SK-N-SH (cell line): ENCODE measurements around the gene FICD. TPM values are rescaled to one million over a fixed set of nuclear protein-coding genes. Genes with fewer than 3 reads are reported as not detected.

Experiments used
- CTCF ChIA-PET: fragments of 300-600, 350-600 bp; formaldehyde crosslinking; extraction: SDS; loops from one replicate; lab custom pipeline; 2021; lab: Yijun Ruan, JAX
- POLR2A ChIA-PET: fragments of 350-600 bp; sonication (Branson Sonifier 250); formaldehyde crosslinking; extraction: SDS; loops from one replicate; lab custom pipeline; 2020; ENCODE audit warnings: antibody characterized with exemption, inconsistent platforms; lab: Yijun Ruan, JAX
- DNase-seq: peaks from one replicate; pipeline ENCODE4 v3.0.0; 2012
- H2AFZ ChIP-seq: fragments of 200-600 bp; sonication (generic); 2 replicates; pipeline ENCODE4 v1.8.1; 2016; ENCODE audit warnings: antibody characterized with exemption, mild to moderate bottlenecking, low read depth
- H3F3A ChIP-seq: fragments of 200-600 bp; sonication (generic); replicated peaks from 2 replicates; pipeline ENCODE3; 2016; ENCODE audit warnings: antibody characterized with exemption, mild to moderate bottlenecking; ENCODE audit not compliant: insufficient read depth
- H3K27ac ChIP-seq, 2 experiments: fragments of 200-500 bp in 1 of 2; fragments of 200-600 bp in 1 of 2; sonication (Bioruptor generic) in 1 of 2; sonication (generic), shearing (Covaris generic) in 1 of 2; 2 replicates each; pipeline versions ENCODE4 v1.5.1 to v1.6.1; 2014 to 2016; ENCODE audit warnings: low read depth in 2 of 2, inconsistent platforms in 1 of 2, low read length in 1 of 2, mild to moderate bottlenecking in 1 of 2, mixed read lengths in 1 of 2
- H3K27me3 ChIP-seq: fragments of 200-600 bp; sonication (generic), shearing (Covaris generic); 2 replicates; pipeline ENCODE4 v1.6.1; 2016; ENCODE audit warnings: mixed run types; ENCODE audit not compliant: insufficient read depth
- H3K36me3 ChIP-seq, 2 experiments: fragments of 200-500 bp in 1 of 2; fragments of 200-600 bp in 1 of 2; sonication (Bioruptor generic) in 1 of 2; sonication (generic) in 1 of 2; replicated peaks in 1 of 2; 2 replicates each; pipeline versions ENCODE3 to v1.5.1; 2014 to 2016; ENCODE audit warnings: low read length in 1 of 2, mild to moderate bottlenecking in 1 of 2; ENCODE audit not compliant: insufficient read depth in 2 of 2, control insufficient read depth in 1 of 2
- H3K4me1 ChIP-seq, 2 experiments: fragments of 200-500 bp in 1 of 2; fragments of 200-600 bp in 1 of 2; sonication (Bioruptor generic) in 1 of 2; sonication (generic), shearing (Covaris generic) in 1 of 2; 2 replicates each; pipeline versions ENCODE4 v1.5.1 to v1.6.1; 2014 to 2016; ENCODE audit warnings: low read depth in 1 of 2, low read length in 1 of 2, mixed run types in 1 of 2; ENCODE audit not compliant: insufficient read depth in 2 of 2, control insufficient read depth in 1 of 2
- H3K4me2 ChIP-seq: fragments of 200-600 bp; sonication (generic), shearing (Covaris generic); 2 replicates; pipeline ENCODE4 v1.6.1; 2017; ENCODE audit warnings: mixed run types
- H3K4me3 ChIP-seq, 2 experiments: fragments of 200-500 bp in 1 of 2; fragments of 200-600 bp in 1 of 2; sonication (Bioruptor generic) in 1 of 2; sonication (generic), shearing (Covaris generic) in 1 of 2; 2 replicates each; pipeline versions ENCODE4 v1.5.1 to v1.8.1; 2014 to 2016; ENCODE audit warnings: low read depth in 2 of 2, inconsistent platforms in 1 of 2, low read length in 1 of 2, mild to moderate bottlenecking in 1 of 2, mixed read lengths in 1 of 2, moderate library complexity in 1 of 2
- H3K79me2 ChIP-seq: fragments of 200-600 bp; sonication (generic); 2 replicates; pipeline ENCODE4 v1.8.1; 2017; ENCODE audit warnings: mild to moderate bottlenecking; ENCODE audit not compliant: insufficient read depth
- H3K9ac ChIP-seq: fragments of 200-600 bp; sonication (generic); 2 replicates; pipeline ENCODE4 v1.6.1; 2017; ENCODE audit warnings: mixed run types
- H3K9me2 ChIP-seq: fragments of 200-600 bp; sonication (generic); 2 replicates; pipeline ENCODE4 v1.6.1; 2017; ENCODE audit warnings: mixed run types
- H3K9me3 ChIP-seq: fragments of 200-600 bp; sonication (generic); 2 replicates; pipeline ENCODE4 v1.6.1; 2017; ENCODE audit warnings: mixed run types, mild to moderate bottlenecking, moderate library complexity
- H4K20me1 ChIP-seq: fragments of 200-600 bp; sonication (generic); 2 replicates; pipeline ENCODE4 v1.6.1; 2017; ENCODE audit warnings: mild to moderate bottlenecking, mixed run types; ENCODE audit not compliant: insufficient read depth
- ELF1 ChIP-seq: IDR thresholded peaks from 2 replicates; pipeline ENCODE4 v1.4.0; 2012
- GABPA ChIP-seq: IDR thresholded peaks from 2 replicates; pipeline ENCODE4 v1.4.0; 2012; ENCODE audit warnings: low read depth, mild to moderate bottlenecking
- GATA2 ChIP-seq: sonication (generic); formaldehyde crosslinking; IDR thresholded peaks from 2 replicates; pipeline ENCODE4 v1.5.0; 2020; ENCODE audit warnings: mild to moderate bottlenecking, missing genetic modification reagents
- MXI1 ChIP-seq: IDR thresholded peaks from 2 replicates; pipeline ENCODE4 v1.6.1; 2012; ENCODE audit warnings: mild to moderate bottlenecking, low read depth, low read length, improper control_type of control experiment
- NFIC ChIP-seq: IDR thresholded peaks from 2 replicates; pipeline ENCODE4 v1.4.0; 2012; ENCODE audit warnings: borderline replicate concordance
- SIN3A ChIP-seq: IDR thresholded peaks from 2 replicates; pipeline ENCODE4 v1.6.1; 2012; ENCODE audit warnings: low read depth, mild to moderate bottlenecking, low read length, moderate library complexity, borderline replicate concordance
- TCF12 ChIP-seq: IDR thresholded peaks from 2 replicates; pipeline ENCODE4 v1.4.0; 2012
- WGBS: methylation state at CpG from one replicate; pipeline ENCODE4 v1.1.6; 2017; ENCODE audit warnings: low lambda C conversion rate; 5-methylcytosine and 5-hydroxymethylcytosine counted together
- polyA plus RNA-seq, 3 experiments: library from polyadenylated mRNA; depleted of rRNA; stranded (reverse); fragments of >200 nt; gene quantifications; 2 replicates each; pipeline ENCODE4 v1.2.3, GENCODE V29; 2012
- TF ChIP-seq, protein P1 (sequence below): IDR thresholded peaks from 2 replicates; pipeline ENCODE4 v1.4.0; 2012; ENCODE audit warnings: low read depth
- TF ChIP-seq, protein P2 (sequence below): IDR thresholded peaks from 2 replicates; pipeline ENCODE4 v1.4.0; 2012; ENCODE audit warnings: low read depth, borderline replicate concordance
- TF ChIP-seq, protein P3 (sequence below): IDR thresholded peaks from 2 replicates; pipeline ENCODE4 v1.6.1; 2012; ENCODE audit warnings: mild to moderate bottlenecking, low read depth, low read length, moderate library complexity
- TF ChIP-seq, protein P4 (sequence below): fragments of 150-350 bp; IDR thresholded peaks from 2 replicates; pipeline ENCODE4 v1.6.1; 2017; ENCODE audit warnings: antibody characterized with exemption, low read length, low read depth, borderline replicate concordance
- TF ChIP-seq, protein P5 (sequence below): IDR thresholded peaks from 2 replicates; pipeline ENCODE4 v1.4.0; 2012; ENCODE audit warnings: low read depth, borderline replicate concordance

Gene FICD
- polyA plus RNA-seq, 1 of the 3 experiments (the other 2 are of a cell fraction), result 1.0 TPM

DNA sequence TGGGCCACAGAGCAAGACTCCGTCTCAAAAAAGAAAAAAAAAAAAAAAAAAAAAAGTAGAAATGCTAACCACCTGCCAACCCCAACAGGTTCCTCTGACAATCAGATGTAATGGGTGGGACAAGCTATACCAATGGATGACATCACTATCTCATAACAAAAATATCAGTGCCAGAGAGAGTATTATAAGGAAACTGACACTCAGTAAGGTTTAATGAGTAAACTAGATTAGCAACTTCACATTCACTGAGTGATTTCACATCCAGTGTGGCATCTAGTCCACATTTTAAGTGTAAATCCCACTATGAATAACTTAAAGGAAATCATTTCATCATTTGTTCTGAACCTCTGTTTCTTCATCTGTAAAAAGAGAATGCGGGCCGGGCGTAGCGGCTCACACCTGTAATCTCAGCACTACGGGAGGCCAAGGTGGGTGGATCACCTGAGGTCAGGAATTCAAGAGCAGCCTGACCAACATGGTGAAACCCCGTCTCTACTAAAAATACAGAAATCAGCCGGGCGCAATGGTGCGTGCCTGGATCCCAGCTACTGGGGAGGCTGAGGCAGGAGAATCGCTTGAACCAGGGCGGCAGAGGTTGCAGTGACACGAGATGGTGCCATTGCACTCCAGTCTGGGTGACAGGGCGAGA is 44.1 kb downstream of the FICD start:
- Histone ChIP-seq H4K20me1 (peaks cover 42% of the 10 kb centered on the region), H3K4me1 (peaks cover 9 to 27% of the 10 kb centered on the region in 2 experiments; a peak in 3 of 4 replicates), H3F3A (peaks cover 7% of the 10 kb centered on the region), H2AFZ (no peak overlapping the region), H3K27me3 (no peaks in the 10 kb centered on the region), H3K4me3 (peak overlapping the region in 1 of 2 experiments; percentile 97; a peak in 1 of 4 replicates), H3K79me2 (peaks cover 89% of the 10 kb centered on the region), H3K9me2 (no peaks in the 10 kb centered on the region), H3K4me2 (peak overlapping the region; percentile 92; the same call in 1 of the 2 replicates), H3K9me3 (no peaks in the 10 kb centered on the region), H3K9ac (no peak overlapping the region), H3K27ac (no peak overlapping the region), H3K36me3 (peaks cover under 1 to 8% of the 10 kb centered on the region in 2 experiments)
- ChIA-PET CTCF (interaction anchor here (1.1 to 16.0 kb wide), 3 partner anchors 9 to 245 kb away, joined by 3 to 503 read pairs (median 9); no protein-coding TSS in a partner anchor), POLR2A (interaction anchor here (0.6 to 0.7 kb wide), 2 partner anchors 344 to 504 kb away, joined by 3 to 4 read pairs; no protein-coding TSS in a partner anchor)
- TF ChIP-seq, protein P1, sequence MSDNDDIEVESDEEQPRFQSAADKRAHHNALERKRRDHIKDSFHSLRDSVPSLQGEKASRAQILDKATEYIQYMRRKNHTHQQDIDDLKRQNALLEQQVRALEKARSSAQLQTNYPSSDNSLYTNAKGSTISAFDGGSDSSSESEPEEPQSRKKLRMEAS, result no peak
- TF ChIP-seq GABPA (no peak), NFIC (no peak), MXI1 (no peak), TCF12 (no peak)
- TF ChIP-seq, protein P2, sequence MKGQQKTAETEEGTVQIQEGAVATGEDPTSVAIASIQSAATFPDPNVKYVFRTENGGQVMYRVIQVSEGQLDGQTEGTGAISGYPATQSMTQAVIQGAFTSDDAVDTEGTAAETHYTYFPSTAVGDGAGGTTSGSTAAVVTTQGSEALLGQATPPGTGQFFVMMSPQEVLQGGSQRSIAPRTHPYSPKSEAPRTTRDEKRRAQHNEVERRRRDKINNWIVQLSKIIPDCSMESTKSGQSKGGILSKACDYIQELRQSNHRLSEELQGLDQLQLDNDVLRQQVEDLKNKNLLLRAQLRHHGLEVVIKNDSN, result no peak
- TF ChIP-seq, protein P3, sequence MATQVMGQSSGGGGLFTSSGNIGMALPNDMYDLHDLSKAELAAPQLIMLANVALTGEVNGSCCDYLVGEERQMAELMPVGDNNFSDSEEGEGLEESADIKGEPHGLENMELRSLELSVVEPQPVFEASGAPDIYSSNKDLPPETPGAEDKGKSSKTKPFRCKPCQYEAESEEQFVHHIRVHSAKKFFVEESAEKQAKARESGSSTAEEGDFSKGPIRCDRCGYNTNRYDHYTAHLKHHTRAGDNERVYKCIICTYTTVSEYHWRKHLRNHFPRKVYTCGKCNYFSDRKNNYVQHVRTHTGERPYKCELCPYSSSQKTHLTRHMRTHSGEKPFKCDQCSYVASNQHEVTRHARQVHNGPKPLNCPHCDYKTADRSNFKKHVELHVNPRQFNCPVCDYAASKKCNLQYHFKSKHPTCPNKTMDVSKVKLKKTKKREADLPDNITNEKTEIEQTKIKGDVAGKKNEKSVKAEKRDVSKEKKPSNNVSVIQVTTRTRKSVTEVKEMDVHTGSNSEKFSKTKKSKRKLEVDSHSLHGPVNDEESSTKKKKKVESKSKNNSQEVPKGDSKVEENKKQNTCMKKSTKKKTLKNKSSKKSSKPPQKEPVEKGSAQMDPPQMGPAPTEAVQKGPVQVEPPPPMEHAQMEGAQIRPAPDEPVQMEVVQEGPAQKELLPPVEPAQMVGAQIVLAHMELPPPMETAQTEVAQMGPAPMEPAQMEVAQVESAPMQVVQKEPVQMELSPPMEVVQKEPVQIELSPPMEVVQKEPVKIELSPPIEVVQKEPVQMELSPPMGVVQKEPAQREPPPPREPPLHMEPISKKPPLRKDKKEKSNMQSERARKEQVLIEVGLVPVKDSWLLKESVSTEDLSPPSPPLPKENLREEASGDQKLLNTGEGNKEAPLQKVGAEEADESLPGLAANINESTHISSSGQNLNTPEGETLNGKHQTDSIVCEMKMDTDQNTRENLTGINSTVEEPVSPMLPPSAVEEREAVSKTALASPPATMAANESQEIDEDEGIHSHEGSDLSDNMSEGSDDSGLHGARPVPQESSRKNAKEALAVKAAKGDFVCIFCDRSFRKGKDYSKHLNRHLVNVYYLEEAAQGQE, result no peak
- WGBS, result 81% methylated on average over 14 of the region's 14 CpGs
- DNase-seq, result no peak

DNA sequence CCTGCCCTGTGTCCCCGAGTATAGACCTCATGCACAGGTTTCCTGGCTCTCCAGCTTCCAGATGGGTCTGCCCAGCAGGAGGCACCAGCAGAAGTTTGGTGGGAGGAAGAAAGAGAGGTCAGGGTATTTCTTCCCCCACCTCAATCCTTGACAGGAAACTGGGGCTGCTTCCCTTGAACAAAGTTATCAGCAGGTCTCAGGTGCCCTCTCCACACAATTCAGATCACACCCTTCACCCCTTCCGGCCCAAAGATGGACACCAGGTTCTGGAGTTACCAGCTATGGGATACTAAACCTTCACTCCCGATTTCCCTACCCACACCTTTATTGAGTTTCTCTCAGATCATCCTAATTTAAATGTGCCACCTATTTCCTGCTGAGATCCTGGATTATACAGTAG is 44.7 kb downstream of the FICD start:
- Histone ChIP-seq H3K4me3 (peak overlapping the region; percentile 67 to 97), H3K4me1 (peaks cover 11 to 27% of the 10 kb centered on the region in 2 experiments; a peak in 3 of 4 replicates), H3K4me2 (peak overlapping the region; percentile 92), H3K27me3 (no peaks in the 10 kb centered on the region), H3K27ac (peak overlapping the region in 1 of 2 experiments; percentile 81; a peak in 1 of 4 replicates), H4K20me1 (peaks cover 38% of the 10 kb centered on the region), H3K79me2 (peaks cover 89% of the 10 kb centered on the region), H3K36me3 (peaks cover 7 to 14% of the 10 kb centered on the region in 2 experiments), H3K9ac (peak overlapping the region; percentile 90; the same call in 1 of the 2 replicates), H2AFZ (no peak overlapping the region), H3F3A (peaks cover 7% of the 10 kb centered on the region), H3K9me2 (no peaks in the 10 kb centered on the region), H3K9me3 (no peaks in the 10 kb centered on the region)
- CTCF ChIA-PET, result interaction anchor here (1.1 to 16.0 kb wide), 3 partner anchors 10 to 244 kb away, joined by 3 to 503 read pairs (median 9); no protein-coding TSS in a partner anchor
- no peak for DNase-seq
- POLR2A ChIA-PET, result interaction anchor here (0.7 kb wide), 1 partner anchor 345 kb away, joined by 4 read pairs; no protein-coding TSS in a partner anchor
- 12% methylated on average over 3 of the region's 3 CpGs for WGBS
- TF ChIP-seq, protein P4, sequence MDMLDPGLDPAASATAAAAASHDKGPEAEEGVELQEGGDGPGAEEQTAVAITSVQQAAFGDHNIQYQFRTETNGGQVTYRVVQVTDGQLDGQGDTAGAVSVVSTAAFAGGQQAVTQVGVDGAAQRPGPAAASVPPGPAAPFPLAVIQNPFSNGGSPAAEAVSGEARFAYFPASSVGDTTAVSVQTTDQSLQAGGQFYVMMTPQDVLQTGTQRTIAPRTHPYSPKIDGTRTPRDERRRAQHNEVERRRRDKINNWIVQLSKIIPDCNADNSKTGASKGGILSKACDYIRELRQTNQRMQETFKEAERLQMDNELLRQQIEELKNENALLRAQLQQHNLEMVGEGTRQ, result no peak
- TF ChIP-seq, protein P5, sequence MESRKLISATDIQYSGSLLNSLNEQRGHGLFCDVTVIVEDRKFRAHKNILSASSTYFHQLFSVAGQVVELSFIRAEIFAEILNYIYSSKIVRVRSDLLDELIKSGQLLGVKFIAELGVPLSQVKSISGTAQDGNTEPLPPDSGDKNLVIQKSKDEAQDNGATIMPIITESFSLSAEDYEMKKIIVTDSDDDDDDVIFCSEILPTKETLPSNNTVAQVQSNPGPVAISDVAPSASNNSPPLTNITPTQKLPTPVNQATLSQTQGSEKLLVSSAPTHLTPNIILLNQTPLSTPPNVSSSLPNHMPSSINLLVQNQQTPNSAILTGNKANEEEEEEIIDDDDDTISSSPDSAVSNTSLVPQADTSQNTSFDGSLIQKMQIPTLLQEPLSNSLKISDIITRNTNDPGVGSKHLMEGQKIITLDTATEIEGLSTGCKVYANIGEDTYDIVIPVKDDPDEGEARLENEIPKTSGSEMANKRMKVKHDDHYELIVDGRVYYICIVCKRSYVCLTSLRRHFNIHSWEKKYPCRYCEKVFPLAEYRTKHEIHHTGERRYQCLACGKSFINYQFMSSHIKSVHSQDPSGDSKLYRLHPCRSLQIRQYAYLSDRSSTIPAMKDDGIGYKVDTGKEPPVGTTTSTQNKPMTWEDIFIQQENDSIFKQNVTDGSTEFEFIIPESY, result no peak
- TF ChIP-seq TCF12, result no peak
- no peak for TF ChIP-seq ELF1
- no peak for TF ChIP-seq GABPA
- TF ChIP-seq, protein P3, result no peak
- no peak for TF ChIP-seq GATA2 (CRISPR knock-in tag)
- TF ChIP-seq SIN3A, result no peak
